Neural progenitor cell (in vitro differentiated cells): Measurements from ENCODE around the gene MYH10. TPM values are rescaled to one million over a fixed set of nuclear protein-coding genes. Genes with fewer than 3 reads are reported as not detected.
A peak's percentile ranks its signal among the peaks of the same experiment; 100 is the strongest.

Experiments used
- DNase-seq: peaks from one replicate; pipeline ENCODE4 v3.0.0-alpha.2; 2016; ENCODE audit warnings: low spot score
- H2AFZ ChIP-seq: fragments of 200-600 bp; sonication (generic); replicated peaks from 2 replicates; pipeline ENCODE4 v1.6.1; 2016; ENCODE audit warnings: antibody characterized with exemption
- H3F3A ChIP-seq: fragments of 200-600 bp; sonication (generic); 2 replicates; pipeline ENCODE4 v1.6.1; 2016; ENCODE audit warnings: antibody characterized with exemption, low read depth
- H3K27ac ChIP-seq: fragments of 200-600 bp; sonication (generic); 2 replicates; pipeline ENCODE4 v1.5.1; 2016; ENCODE audit warnings: mild to moderate bottlenecking
- H3K27me3 ChIP-seq: fragments of 200-600 bp; sonication (generic); 2 replicates; pipeline ENCODE4 v1.6.1; 2016; ENCODE audit warnings: mild to moderate bottlenecking, moderate library complexity
- H3K36me3 ChIP-seq: fragments of 200-600 bp; sonication (generic); 2 replicates; pipeline ENCODE4 v1.5.1; 2016
- H3K4me1 ChIP-seq: fragments of 200-600 bp; sonication (generic); 2 replicates; pipeline ENCODE4 v1.6.1; 2016; ENCODE audit warnings: mixed run types
- H3K4me2 ChIP-seq: fragments of 200-600 bp; sonication (generic); 2 replicates; pipeline ENCODE4 v1.6.1; 2016
- H3K4me3 ChIP-seq: fragments of 200-600 bp; sonication (generic); 2 replicates; pipeline ENCODE4 v1.5.1; 2016
- H3K79me2 ChIP-seq: fragments of 200-600 bp; sonication (generic); 2 replicates; pipeline ENCODE4 v1.6.1; 2016; ENCODE audit warnings: low read depth
- H3K9ac ChIP-seq: fragments of 200-600 bp; sonication (generic); 2 replicates; pipeline ENCODE4 v1.6.1; 2016
- H3K9me3 ChIP-seq: fragments of 200-600 bp; sonication (generic); 2 replicates; pipeline ENCODE4 v1.5.1; 2016; ENCODE audit warnings: low read depth
- H4K20me1 ChIP-seq: fragments of 200-600 bp; sonication (generic); 2 replicates; pipeline ENCODE4 v1.6.1; 2016; ENCODE audit warnings: low read depth
- H3K27ac Mint-ChIP-seq: 3 replicates; pipeline ENCODE4 v1.8.0; 2021; ENCODE audit warnings: mixed read lengths
- H3K27me3 Mint-ChIP-seq: 2 replicates; pipeline ENCODE4 v1.8.0; 2022; ENCODE audit warnings: low read depth, mild to moderate bottlenecking, inconsistent platforms, moderate library complexity, mixed read lengths; ENCODE audit not compliant: insufficient read depth
- H3K36me3 Mint-ChIP-seq: 3 replicates; pipeline ENCODE4 v1.8.0; 2021; ENCODE audit warnings: mixed read lengths
- H3K4me1 Mint-ChIP-seq: 3 replicates; pipeline ENCODE4 v1.8.0; 2021; ENCODE audit warnings: mixed read lengths
- H3K4me3 Mint-ChIP-seq: 3 replicates; pipeline ENCODE4 v1.8.0; 2021; ENCODE audit warnings: mild to moderate bottlenecking, moderate library complexity, mixed read lengths
- H3K9me3 Mint-ChIP-seq: 3 replicates; pipeline ENCODE4 v1.8.0; 2020; ENCODE audit warnings: mixed read lengths
- CTCF ChIP-seq: fragments of 200-600 bp; sonication (generic); IDR thresholded peaks from 2 replicates; pipeline ENCODE4 v1.5.1; 2017; ENCODE audit warnings: antibody characterized with exemption, mild to moderate bottlenecking
- EZH2 ChIP-seq: fragments of 200-600 bp; sonication (generic); IDR thresholded peaks from 2 replicates; pipeline ENCODE4 v1.6.1; 2017; ENCODE audit warnings: antibody characterized with exemption, mild to moderate bottlenecking, moderate library complexity
- EZH2phosphoT487 ChIP-seq: fragments of 200-600 bp; sonication (generic); IDR thresholded peaks from 2 replicates; pipeline ENCODE4 v1.6.1; 2017; ENCODE audit warnings: antibody characterized with exemption
- total RNA-seq: library from RNA; depleted of rRNA; stranded (reverse); fragments of >200 nt; gene quantifications from 2 replicates; pipeline ENCODE4 v1.2.3, GENCODE V29; 2015; ENCODE audit warnings: low replicate concordance

The MYH10 gene
- total RNA-seq, 1 donor from 2014 or later = 213 TPM

GRCh38 chr17:8674344-8675305, 44.1 kb upstream of the MYH10 start:
- H3K36me3 ChIP-seq = no peaks in the 10 kb centered on the region
- H3K9me3 ChIP-seq = no peaks in the 10 kb centered on the region
- no peaks in the 10 kb centered on the region for H3K4me1 ChIP-seq
- Mint-ChIP-seq H3K36me3 (no peaks in the 10 kb centered on the region), H3K27ac (no peak overlapping the region), H3K27me3 (peaks cover 6% of the 10 kb centered on the region), H3K4me3 (no peak overlapping the region), H3K4me1 (peaks cover 8% of the 10 kb centered on the region), H3K9me3 (peaks cover 8% of the 10 kb centered on the region)
- H3K79me2 ChIP-seq = no peaks in the 10 kb centered on the region
- DNase-seq = no peak
- no peak overlapping the region for H3K4me3 ChIP-seq
- H3K27ac ChIP-seq = no peak overlapping the region
- no peaks in the 10 kb centered on the region for H3K27me3 ChIP-seq
- H3F3A ChIP-seq = no peaks in the 10 kb centered on the region
- TF ChIP-seq CTCF (no peak), EZH2 (no peak), EZH2phosphoT487 (no peak)
- no peaks in the 10 kb centered on the region for H4K20me1 ChIP-seq
- H2AFZ ChIP-seq = peak overlapping the region; percentile 57
- H3K9ac ChIP-seq = no peak overlapping the region
- H3K4me2 ChIP-seq = no peak overlapping the region

- H3K4me1 Mint-ChIP-seq = peaks cover 12% of the 10 kb centered on the region
- H3K4me3 Mint-ChIP-seq = no peak overlapping the region
- Histone ChIP-seq H3K9me3 (no peaks in the 10 kb centered on the region), H3K4me1 (no peaks in the 10 kb centered on the region), H3K36me3 (no peaks in the 10 kb centered on the region), H3F3A (no peaks in the 10 kb centered on the region), H3K4me2 (no peak overlapping the region), H3K4me3 (no peak overlapping the region), H4K20me1 (no peaks in the 10 kb centered on the region), H3K79me2 (no peaks in the 10 kb centered on the region), H3K27ac (no peak overlapping the region), H3K27me3 (no peaks in the 10 kb centered on the region), H3K9ac (no peak overlapping the region), H2AFZ (no peak overlapping the region)
- no peak for DNase-seq
- H3K36me3 Mint-ChIP-seq = no peaks in the 10 kb centered on the region
- no peak overlapping the region for H3K27ac Mint-ChIP-seq
- peaks cover 2% of the 10 kb centered on the region for H3K9me3 Mint-ChIP-seq
- peaks cover 6% of the 10 kb centered on the region for H3K27me3 Mint-ChIP-seq
- TF ChIP-seq CTCF (no peak), EZH2phosphoT487 (no peak), EZH2 (no peak)
These were observed 43.1 kb upstream of the MYH10 start for GRCh38 chr17:8673612-8674011.

DNA sequence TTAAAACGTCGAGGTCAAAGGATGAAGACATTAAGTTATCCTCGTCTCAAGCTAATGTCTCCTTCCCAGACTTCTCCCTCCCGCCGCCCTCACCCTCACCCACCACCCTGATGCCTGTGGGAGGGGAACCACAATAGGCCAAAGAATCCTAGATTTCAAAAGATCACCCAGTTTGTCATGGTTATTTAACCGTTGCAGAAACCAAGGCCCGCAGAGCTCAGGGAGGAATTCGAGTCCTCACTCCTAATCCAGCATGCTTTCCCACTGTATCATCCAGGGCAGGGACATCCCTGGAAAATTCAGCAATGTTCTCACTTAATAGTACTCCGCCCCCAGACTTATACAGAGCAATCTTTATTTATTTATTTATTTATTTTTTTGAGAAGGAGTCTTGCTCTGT, 41.8 kb upstream of the MYH10 start:
- Mint-ChIP-seq H3K36me3 (no peaks in the 10 kb centered on the region), H3K9me3 (no peaks in the 10 kb centered on the region), H3K4me1 (peaks cover 12% of the 10 kb centered on the region), H3K4me3 (no peak overlapping the region), H3K27ac (no peak overlapping the region), H3K27me3 (peaks cover 6% of the 10 kb centered on the region)
- H3K9ac ChIP-seq = no peak overlapping the region
- H3K36me3 ChIP-seq = no peaks in the 10 kb centered on the region
- DNase-seq = no peak
- no peaks in the 10 kb centered on the region for H3K79me2 ChIP-seq
- H3K4me1 ChIP-seq = no peaks in the 10 kb centered on the region
- no peak overlapping the region for H3K4me3 ChIP-seq
- TF ChIP-seq EZH2phosphoT487 (no peak), CTCF (no peak), EZH2 (no peak)
- no peaks in the 10 kb centered on the region for H3K9me3 ChIP-seq
- H3K27ac ChIP-seq = no peak overlapping the region
- no peaks in the 10 kb centered on the region for H3F3A ChIP-seq
- no peak overlapping the region for H3K4me2 ChIP-seq
- H4K20me1 ChIP-seq = no peaks in the 10 kb centered on the region
- no peak overlapping the region for H2AFZ ChIP-seq
- no peaks in the 10 kb centered on the region for H3K27me3 ChIP-seq
